A204.1 (cell line): ENCODE measurements around the gene RNF157.
"Not testable (repeated sequence)": the region's sequence is repeated elsewhere in the genome, so short reads cannot be mapped to it uniquely, and the experiment has no call there.

Experiments
- FAIRE-seq: peaks from 2 replicates; lab custom pipeline; 2012; peaks lifted over from hg19 to GRCh38; lab: Jason Lieb, UNC

The RNF157 gene

DNA sequence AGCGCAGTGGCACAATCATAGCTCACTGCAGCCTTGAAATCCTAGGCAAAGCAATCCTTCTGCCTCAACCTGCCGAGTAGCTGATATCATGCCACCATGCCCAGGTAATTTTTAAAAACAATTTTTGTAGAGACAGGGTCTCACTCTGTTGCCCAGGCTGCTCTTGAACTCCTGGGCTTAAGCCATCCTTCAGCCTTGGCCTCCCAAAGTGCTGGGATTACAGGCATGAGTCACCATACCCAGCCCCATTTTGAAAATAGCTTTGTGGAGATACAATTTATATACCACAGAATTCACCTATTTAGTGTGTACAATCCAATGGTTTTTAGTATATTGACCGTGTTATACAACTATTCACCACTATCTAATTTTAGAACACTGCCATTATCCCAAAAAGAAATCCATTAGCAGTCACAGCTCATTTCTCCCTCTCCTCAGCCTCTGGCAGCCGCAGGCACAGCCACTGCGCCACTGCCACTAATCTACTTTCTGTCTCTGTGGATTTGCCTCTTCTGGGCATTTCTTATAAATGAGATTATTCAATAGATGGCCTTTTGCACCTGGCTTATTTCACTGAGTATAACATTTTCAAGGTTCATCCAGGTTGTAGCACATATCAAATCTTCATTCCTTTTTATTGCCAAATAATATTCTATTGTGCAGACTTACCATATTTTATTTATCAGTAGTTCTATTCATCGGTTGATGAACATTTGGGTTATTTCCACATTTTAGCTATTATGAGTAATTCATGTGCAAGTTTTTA lies 6.5 kb downstream of the RNF157 start:
- FAIRE-seq, result no peak

DNA sequence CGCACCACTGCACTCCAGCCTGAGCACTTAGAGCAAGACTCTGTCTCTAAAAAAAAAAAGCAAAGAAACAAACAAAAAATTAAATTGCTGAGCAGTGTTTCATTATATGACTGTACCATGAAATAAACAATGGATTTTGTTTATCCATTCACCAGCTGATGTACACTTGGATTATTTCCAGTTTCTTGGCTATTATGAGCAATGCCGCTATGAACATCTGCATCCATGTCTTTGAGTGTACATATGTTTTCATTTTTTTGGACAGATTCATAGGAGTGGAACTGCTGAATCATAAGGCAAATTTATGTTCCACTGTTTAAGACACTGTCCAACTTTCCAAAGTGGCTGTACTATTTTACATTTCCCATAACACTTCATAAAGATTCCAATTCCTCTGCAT lies 8.0 kb downstream of the RNF157 start:
- FAIRE-seq, result no peak

DNA sequence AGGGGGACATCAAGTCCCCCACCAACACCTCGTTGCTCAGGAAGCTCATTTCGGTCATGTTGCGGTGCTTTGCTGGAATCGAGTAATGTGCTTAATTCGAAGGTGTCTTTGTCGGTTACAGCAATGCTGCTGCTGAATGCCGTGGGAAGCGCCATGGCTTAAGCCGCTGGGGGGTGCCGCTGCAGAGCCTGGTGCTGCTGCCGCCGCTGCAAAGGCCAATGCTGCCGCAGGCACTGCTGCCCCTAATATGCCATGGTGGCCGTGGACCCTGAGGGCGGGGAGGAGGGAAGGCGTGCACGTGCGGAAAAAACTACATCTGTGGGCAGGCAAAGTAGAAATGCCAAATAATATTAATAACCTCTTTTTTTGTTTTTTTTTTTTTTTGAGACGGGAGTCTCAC lies 13.5 kb downstream of the RNF157 start:
- FAIRE-seq, result not testable (repeated sequence)

DNA sequence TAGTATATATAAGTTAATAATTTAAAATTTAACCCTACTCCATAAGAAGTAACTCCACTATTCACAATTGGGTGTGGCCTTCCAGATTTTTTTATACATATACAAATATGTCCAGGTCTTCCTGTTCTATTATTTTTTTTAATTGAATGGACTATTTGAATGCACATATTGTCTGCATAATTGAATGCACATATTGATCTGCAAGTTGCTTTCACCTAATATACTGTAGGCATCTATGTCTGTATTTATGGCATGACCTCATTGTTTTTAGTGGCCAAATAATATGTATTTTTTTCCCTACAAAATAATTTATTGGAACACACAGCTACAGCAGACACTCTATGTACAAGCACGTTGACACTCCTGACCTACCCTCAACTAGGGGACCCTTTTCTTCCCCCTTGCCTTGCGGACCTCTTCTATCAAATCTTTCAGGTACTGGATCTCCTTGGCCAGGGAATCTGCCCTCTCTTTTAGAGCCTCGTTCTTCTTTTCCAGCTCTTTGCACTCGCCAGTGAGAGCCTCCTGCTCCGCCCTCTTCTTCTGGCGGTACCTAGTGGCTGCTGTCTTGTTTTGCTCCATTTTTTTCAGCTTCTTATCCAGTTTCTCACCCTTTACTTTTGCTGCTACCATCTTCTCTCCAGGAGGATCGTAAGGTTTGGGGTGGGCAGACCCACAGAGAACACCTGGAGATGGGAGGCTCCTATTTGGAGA lies 14.8 kb downstream of the RNF157 start:
- FAIRE-seq, result not testable (repeated sequence)

DNA sequence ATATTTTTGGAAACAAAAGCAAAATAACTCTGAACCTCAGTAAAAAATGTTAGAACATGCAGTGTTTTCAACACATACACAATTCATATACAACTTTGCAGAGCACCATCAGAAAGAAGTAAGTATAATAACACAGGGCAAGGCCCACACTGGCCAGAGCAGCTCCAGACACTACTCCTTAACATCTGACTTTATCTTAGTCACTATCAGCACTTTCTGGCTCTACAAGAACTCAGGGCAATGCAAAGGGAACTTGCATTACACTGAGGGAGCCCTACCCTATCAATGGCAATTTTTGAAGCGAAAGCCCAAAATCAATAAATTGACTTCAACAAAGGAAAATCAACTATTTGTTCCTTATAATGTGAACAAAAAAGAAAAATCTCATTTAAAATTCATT lies 16.5 kb downstream of the RNF157 start:
- FAIRE-seq, result no peak

DNA sequence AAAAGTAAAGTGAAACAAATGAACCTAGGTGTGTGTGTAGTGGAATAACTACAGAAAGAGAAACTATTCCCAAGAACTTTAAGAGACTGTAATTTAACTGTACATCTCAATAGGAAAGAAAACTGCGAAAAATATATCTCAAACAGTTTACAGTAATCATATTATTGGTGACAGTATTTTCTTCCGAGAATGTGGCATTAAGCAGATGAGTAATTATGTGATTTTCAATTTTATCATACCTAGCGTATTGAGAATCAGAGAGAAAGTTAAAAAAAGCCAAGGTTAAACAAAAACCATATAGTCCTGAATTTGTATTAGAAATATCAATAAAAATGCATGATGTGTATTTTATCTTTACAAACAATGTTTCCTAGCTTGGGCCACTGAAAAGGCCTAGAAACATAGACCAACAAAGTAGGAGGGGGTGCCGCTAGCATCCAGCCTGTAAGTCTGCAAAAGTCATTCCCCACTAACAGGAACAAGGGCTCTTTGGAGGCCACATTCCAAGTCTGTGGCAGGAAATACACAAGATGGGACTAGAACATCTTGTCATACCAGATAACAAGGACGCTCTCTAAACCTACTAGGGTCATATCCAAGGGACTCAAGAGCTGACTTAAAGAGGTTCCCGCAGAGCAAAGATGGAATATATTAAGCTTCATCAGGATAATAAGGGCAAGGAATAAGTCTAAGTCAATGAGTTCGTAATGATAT lies 20.5 kb downstream of the RNF157 start:
- no peak for FAIRE-seq

DNA sequence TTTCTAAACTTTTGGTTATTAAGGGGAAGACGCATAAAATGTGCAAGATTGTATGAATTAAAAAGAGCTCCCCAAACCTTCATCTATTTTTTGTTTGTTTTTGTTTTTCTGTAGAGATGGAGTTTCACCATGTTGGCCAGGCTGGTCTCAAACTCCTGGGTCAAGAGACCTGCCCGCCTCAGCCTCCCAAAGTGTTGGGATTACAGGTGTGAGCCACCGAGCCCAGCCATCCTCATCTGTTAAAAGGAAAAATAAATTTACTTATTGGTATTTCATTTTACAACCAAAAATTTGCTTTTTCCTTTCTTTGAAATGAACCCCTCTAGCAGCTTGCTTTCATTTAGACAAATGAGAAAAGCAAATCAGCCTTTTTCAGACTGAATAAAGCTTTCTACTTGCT lies 23.2 kb downstream of the RNF157 start:
- no peak for FAIRE-seq

DNA sequence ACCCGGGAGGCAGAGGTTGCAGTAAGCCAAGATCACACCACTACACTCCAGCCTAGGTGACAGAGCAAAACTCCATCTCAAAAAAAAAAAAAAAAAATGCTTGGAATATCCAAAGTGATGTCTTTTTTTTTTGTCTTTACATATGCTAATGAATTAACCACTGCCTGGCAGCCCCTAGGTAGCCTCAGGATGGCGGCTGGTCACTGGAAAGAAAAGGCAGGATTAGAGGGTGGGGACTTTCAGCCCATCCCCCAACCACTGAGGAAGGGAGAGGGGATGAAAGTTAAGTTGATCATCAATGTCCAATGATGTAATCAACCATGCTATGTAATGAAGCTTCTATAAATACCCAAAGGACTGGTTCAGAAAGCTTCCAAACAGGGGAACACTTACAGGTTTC lies 26.8 kb downstream of the RNF157 start:
- FAIRE-seq, result no peak

DNA sequence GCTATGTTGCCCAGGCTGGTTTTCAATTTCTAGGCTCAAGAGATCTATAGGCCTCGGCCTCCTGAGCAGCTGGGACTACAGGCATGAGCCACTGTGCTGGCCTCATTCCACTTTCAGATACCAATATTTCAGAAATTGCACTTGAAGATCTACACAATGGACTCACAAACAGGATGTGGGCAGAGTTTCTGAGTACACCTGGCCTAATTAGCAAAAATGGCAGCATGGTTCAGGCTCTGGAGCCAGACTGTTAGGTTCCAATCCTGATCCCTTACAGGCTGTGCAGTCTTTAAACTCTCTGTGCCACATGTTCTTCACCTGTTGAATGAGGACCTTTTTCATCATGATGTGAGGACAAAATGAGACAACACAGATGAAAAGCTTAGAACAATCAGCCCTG lies 32.2 kb downstream of the RNF157 start:
- no peak for FAIRE-seq

DNA sequence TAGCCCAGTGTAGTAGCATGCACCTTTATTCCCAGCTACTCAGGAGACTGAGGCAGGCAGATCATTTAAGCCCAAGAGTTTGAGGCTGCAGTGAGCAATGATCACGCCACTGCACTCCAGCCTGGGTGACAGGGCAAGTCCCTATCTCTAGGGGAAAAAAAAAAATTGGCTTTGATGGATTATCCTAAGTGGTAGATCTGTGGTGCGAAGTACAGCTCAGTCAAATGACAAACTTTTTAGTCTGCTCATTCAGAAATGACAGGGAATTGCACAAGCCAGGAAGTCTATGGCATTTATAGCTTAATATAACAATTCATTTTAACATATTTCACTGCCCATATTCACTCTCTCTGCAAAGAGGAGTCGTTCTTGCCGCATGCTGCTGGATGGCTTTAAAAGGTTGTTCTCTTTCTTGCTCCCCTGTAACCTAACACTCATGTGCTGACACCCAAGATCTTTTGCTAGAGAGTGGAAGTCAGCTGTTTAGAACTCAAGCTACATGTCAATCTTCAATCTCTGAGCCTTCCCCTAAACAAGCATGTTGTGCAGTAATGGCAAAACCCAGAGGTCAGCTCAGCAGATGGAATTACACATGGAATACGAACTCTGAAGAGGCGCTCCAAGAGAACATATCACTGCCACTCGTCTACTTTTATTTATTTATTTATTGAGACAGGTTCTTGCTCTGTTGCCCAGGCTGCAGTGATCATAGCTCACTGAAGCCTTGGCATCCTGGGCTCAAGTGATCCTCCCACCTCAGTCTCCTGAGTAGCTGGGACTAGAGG lies 32.8 kb downstream of the RNF157 start:
- FAIRE-seq, result no peak

DNA sequence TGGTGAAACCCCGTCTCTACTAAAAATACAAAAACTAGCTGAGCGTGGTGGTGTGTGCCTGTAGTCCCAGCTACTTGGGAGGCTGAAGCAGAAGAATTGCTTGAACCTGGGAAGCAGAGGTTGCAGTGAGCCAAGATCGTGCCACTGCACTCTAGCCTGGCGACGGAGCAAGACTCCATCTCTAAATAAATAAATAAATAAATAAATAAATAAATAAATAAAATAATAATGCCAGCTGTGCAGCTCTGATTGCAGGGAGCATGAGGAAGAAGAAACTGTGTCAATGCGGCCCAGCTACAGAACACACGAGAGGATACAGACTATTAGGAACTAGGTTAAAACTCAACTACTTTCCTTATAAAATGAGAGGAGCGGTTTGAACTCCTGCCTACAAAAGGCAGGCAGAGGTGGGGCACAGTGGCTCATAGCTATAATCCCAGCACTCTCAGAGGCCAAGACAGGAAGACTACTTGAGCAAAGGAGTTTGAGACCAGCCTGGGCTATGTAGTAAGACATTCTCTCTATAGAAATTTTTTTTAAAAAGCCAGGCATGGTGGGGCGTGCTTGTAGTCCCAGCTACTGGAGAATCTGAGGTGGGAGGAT lies 34.6 kb downstream of the RNF157 start:
- not testable (repeated sequence) for FAIRE-seq

DNA sequence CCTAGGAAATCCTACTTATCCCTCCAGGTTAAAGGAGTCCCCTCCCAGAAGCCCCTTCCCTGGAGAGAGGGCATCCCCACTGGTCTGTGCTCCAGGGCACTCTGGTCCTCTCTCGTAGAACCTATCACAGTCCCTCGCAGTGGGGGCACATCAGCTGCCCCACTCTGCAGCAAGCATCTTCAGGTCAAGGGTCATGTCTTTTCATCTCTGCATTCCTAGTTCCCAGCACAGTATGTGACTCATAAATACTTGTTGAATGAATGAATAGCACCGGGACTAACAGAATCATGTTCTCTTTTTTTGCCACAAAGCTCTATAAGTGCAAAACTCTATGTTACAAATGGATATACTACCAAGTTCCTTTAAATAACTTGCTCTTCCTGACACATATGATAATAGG lies 36.0 kb downstream of the RNF157 start:
- no peak for FAIRE-seq

DNA sequence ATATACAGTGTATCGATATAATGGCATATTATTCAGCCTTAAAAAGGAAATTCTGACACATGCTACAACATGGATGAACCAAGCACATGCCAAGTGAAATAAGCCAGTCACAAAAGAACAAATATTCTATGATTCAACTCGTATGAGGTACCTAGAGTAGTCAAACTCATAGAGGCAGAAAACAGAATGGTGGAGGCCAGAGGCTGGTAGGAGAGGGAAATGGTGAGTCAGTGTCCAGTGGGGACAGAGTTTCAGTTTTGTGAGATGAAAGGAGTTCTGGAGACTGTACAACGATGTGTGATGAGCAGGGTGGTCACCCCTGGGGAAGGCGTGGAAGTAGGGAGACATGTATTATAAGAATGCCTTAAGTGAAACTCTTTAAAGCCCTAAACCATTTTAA lies 39.9 kb downstream of the RNF157 start:
- FAIRE-seq, result no peak

DNA sequence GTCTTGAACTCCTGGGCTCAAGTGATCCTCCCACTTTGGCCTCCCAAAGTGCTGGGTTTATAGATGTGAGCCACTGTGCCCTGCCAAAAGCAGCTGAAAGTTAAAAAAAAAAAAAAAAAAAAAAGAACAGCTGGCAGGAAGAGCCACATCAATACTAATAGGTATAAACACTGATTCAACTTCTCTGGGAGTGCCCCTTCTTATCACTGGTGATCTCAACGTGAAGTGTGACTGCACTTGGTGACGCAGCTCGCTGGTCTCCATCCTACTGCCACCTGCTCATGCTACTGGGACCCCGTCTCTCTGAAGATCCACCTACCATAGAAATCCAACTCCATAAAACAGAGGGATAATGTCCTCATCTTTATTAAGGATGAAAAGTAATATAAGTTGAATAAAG lies 40.8 kb downstream of the RNF157 start:
- no peak for FAIRE-seq

DNA sequence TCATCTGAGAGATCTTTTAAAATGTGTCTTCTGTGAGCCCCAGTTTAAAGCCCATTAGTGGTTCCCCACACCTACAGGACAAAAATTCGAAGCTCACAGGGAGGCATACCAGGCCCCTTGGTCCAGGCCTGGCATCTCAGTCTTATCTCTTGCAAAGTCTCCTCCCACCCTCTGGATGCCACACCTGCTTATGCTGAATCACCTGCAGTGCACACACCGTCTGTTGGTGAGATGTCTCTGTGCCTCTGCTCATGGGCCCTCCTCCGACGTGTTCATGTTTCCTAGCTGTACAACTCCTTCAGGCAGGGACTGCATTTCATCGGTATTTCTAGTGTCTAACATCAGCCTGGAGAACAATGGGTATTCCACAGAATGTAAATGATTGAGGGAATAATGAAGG lies 41.6 kb downstream of the RNF157 start:
- no peak for FAIRE-seq

DNA sequence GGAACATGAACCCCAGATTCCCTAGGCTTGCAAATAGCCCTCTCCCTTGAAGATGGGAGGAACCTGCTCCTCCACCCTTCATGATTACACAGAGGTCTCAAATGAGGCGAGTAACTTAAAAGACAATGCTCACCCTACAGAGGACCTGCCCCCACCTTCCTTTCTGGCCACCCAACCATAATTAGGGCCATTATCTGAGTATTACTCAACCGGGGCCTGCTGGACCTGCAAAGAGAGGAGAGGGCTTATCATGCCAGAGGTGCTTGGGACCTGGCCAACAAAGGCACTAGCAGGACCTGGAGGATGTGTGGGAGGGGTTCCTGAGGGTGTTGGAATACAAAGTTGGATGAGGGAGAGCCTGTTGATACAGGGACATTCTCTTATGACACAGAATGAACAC lies 42.4 kb downstream of the RNF157 start:
- FAIRE-seq, result no peak

DNA sequence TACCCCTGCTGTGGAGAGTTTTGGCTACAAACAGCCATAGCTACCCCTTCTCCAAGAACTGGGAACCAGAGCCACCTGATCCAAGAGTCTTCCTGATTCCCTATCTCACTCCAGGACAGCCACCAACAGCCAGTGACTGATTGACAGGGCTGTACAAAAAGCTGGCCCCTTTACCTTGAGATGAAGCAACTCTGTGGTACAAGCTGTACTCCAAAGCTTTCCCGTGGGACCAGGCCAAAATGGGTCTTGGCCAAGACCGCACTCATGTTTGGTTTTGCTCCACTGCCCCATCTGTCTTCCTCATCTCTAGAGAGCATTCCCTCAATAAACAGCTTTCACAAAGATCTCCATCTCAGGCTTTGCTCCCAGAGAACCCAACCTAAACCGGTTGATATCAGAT lies 43.6 kb downstream of the RNF157 start:
- FAIRE-seq, result no peak

DNA sequence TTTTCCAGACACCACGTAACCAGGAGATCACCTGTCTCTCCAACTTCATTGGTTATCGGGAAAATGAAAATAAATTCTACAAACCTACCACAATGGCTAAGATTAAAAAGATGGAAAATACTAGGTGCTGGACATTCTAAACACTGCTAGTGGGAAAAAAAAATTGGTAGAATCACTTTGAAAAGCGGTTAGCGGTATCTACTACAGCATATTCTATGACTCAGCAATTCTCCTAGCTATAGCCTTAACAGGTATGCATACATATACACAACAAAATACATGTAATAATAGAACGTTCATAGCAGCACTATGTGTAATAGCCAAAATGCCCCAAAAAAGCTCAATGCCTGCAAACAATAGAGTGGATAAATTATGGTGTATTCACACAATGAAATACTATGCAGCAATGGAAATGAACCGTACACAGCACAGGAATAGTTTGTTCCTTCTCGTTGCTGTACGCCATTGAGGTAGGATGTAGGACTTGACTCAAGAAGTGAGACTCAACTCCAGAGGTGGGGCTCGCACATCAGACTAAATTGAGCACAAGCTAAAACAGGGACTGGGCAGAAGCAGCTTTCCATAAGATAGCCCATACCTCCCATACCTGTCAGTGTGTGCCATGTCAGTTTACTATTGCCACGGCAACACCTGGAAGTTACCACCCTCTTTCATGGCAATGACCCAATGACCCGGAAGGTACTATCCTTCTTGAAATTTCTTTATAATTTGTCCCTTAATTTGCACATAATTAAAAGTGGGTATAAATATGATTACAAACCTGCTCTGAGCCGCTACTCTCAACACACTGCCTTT lies 44.8 kb downstream of the RNF157 start:
- FAIRE-seq, result no peak

DNA sequence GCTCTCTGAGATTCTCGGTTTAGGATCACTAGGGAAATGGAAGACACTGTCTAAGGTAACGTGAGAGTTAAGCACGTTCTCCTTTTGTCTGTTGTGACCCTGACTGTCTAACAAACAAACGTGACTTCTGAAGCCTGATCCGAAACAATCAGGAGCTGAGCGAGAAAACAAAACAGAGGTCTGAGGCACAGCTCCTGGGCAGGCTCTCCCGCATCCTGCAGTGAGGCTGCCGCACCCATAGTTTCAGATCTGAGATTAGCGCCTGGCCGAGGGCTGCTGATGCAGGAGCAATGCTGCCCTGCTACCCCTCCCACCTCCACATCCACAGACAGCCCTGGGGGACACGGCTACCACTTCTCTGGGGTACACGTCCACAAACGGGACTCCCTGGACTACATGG lies 46.7 kb downstream of the RNF157 start:
- no peak for FAIRE-seq

DNA sequence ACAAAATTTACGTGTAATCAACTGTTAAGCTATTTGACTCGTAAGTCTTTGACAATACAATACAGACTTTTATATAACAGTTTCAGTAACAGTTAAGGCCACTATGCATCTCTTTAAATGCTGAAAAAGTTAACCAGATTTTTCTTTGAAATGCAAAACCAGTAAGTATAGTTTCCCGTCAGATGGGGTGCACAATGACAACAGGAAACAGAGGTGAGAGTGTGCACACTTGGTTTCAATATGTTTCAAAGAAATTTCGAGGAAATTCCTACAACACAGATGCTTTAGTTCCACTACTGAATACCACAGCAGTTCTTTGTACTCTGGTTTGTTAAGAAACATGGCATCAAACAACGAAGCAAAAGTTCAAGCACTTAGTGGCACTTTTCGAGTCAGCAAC lies 48.4 kb downstream of the RNF157 start:
- no peak for FAIRE-seq

DNA sequence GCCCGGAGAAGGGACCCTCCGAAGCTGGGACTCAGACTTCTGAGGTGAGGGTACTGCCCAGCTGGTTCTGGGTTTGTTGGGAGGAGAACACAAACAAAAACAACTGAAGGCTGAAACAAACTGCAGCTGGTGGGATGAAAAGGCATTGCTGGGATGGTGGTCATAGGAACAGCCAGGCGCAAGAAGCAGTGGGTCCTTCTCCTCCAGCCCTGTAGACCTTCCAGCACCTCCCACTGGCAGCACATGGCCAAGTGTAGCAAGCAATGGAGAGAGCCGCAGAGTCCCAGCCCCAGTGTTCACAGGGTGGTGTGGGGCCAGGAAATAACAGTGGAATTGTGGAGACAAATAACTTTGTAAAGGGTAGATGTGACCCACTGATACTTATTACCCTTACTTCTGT lies 50.6 kb downstream of the RNF157 start:
- FAIRE-seq, result no peak
